HG03025 (cell line): ENCODE measurements around the gene SF3A1.
A peak's percentile ranks its signal among the peaks of the same experiment; 100 is the strongest.

Source experiments
- ATAC-seq: cut with Tn5 transposase; IDR thresholded peaks from one replicate; pipeline ENCODE4 v1.9.1; 2021; ENCODE audit warnings: mild to moderate bottlenecking, moderate library complexity; ENCODE audit not compliant: unreplicated experiment, low FRiP score

Gene SF3A1

DNA sequence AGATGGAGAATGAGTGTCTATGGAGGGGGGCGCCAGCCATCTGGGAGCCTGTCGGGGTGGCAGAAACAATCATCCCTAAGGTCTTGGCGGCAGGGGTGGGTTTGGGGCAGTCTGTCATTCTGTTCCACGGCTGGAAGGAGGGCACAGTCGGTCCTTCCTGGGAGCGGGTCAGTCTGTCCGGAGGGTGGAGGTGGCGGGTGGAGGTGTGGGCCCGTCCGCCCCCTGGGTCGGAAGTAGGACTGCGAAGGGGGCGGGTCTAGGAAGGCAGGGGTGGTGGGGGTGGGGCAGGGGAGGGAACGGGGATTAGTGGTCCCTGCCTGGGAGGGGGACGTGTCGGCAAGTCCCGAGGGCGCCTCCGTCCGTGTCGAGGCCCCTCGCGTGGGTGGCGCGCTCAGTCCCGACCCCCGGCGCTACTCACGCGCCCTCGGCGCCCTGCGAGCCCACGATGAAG lies 30.4 kb downstream of the SF3A1 start:
- peak; percentile 18 for ATAC-seq

DNA sequence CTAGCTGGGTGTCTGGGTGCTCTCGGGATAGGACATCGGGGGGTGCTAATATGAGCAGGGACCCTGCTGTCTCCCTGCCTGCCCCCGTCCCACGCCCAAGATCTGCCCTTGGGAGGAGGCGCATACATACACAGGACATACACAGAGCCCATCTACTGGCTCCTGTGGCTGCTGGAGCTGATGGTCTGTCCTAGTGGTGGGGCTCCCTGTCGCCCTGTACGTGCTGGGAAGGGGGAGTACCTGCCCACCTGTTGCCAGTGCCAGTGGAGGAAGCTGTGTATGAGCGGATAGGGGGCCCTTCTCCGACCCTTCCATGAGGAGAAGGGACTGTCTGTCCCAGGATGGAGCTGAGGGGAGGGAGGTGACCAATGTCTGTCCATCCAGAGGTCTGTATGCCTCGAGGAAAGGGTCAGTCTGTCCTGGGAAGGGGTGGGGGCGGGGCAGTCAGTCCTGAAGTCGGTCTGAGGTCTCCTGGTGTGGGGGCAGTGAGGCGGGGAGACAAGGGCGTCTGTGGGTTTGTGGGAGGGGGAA lies 30.9 kb downstream of the SF3A1 start:
- no peak for ATAC-seq

DNA sequence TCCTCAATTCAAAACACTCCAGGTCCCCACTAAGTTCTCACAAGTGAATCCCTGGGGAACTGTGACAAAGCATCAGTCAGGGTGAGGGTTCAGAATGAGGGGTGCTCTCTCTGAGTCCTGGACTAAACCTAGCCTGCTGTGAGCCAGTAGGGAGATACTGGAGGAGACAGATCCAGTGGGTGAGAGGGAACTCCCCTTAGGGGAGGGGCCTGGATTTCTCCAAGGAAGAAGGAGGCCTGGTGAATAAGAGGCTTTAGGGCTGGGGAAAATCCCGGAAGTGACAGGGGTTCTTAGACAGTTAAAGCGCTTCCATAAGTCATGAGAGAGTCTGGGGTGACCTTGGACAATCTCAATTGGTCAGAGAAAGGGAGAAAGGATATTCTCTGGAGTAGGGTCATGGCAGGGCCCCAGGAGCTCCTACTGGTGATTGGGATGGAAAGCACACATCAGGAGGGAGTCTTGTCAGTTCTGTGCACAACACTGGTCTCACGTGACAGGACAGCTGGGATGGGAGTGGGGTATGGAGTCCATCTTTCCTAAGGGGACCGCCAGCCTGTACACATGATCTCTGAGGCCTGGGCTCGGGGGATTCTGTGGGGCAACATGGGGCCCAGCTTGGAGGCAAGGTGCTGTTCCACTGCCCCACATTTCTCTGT lies 31.5 kb downstream of the SF3A1 start:
- ATAC-seq: no peak

DNA sequence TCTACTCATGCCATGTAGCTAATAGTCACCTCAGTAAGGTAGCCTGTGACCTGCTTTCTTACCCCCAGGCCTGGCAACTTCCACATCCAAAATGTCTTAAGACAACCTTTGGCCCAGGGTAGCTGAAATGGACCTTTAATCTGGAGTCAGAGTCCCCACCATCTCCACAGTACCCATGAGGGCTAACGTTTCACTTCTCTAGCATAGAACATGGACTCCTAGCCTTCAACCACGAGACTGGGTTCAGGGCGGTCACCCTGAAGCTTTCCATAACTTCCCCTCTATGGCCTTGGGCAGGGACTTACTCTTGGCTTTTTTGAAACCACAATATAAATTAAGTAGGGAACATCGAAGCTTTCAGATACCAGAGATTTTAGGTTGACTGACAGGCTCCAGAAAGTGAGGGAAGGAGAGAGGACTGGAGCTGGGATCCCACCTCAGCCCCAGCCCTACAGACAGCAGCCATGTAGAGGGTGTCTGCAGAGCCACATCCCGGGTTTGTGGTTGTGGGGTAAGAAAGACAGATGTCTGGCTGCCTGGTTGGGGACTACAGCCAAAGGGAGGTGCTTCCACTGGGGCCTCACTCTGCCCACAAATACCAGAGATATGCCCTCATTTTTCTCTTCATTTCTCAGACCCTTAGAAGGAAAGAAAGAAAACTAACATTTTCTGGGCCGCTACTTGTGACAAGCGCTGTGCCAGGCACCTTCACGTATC lies 32.5 kb downstream of the SF3A1 start:
- no peak for ATAC-seq

DNA sequence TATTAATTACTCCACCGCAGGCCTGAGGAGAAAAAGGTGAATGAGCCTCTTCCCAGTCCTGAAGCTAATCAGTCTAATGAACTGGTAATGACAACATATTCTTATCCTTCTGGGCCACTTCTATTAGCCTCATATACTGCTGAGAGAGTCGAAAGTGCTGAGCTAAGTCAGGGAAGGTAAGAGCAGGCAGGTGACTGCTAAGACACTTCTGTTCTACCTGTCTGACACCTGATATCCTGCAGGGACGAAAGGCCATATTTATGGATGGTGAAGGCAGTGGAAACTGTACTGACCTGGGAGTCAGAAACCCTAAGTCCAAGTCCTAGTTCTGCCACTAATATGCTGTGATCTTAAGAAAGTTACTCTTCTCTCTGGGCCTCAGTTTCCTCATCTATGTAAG lies 33.4 kb downstream of the SF3A1 start:
- no peak for ATAC-seq

DNA sequence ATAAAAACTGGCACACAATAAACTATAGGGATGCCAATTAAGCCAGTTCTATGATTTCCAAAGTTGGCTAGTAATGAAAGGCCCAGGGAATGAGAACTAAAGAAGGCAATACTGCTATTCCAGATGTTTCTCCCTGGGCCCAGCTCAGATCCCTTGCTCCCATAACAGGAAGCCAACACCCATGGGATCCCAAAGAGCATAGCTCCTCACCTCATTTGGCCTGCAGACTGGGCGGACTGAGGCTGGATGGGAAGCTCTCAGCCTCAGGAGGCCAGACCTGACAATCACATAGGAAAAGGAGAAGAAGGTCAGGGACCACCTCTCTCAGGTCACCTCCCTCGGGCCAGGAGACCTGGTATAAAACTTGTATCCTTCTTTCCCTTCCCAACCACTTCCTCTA lies 35.2 kb downstream of the SF3A1 start:
- no peak for ATAC-seq

DNA sequence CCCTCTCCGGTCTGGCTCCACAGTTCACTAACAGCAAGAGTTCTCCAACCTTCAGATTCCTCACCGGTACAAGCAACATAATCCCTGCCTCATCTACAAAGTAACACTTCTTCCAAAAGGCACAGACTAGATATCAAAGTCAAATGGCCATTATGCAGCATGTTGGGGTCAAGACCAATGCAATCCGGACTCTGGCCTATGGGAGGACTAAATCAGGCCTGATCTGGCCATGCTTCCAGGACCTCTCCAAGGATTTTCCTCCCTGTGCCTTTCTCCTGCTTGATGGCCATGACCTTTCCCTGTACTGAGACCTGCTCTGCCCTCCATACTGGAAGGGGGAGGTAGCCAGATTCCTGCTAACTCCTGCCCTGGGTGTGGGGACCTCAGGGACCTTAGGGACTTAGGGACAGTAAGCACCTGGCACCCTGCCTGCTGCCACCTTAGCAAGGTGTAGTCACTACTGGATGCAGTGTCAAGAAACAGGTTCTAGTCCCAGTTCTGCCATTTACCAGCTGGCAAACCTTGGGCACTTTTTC lies 36.6 kb downstream of the SF3A1 start:
- ATAC-seq: no peak

DNA sequence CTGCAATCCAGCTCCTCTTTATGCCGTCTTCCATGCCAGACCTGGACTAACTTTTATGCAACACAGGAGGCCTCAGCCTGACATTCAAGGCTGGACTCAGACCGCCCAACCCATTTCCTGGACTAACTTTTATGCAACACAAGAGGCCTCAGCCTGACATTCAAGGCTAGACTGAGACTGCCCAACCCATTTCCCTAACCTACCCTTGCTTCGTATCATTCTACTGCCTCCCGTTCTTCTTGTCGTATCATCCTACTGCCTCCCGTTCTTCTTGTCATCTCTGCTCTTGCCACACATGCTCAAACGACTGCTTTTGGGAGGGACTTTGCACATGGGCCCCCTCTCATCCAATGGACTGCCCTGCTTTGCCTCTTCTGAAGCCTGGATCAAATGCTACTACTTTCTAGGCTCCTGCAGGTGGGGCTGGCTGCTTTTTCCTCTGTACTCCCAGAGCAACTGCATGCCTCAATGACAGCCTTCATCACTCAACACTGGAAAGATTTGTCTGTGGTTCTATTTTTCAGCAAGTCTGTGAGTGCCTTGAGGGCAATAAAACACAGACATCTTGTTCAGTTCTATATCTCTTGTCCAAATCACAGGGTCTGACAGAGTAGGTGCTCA lies 37.8 kb downstream of the SF3A1 start:
- ATAC-seq: no peak

DNA sequence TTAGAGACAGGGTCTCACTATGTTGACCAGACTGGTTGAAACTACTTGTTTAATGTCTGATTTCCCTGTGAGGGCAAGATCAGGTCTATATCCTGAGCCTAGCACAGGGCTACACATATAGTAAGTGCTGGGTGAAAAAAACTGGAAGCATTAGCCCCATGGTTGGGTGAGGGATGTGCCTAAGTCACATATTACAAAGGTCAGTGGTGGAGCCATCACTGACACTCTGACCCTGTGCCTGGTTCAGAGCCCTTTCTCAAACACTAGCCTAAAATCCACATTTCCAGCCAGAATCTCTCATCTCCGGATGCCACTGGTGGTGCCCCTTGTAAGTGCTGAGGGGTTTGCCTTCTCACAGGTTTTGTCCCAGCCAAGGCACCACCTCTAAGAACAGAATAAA lies 38.9 kb downstream of the SF3A1 start:
- ATAC-seq: no peak

DNA sequence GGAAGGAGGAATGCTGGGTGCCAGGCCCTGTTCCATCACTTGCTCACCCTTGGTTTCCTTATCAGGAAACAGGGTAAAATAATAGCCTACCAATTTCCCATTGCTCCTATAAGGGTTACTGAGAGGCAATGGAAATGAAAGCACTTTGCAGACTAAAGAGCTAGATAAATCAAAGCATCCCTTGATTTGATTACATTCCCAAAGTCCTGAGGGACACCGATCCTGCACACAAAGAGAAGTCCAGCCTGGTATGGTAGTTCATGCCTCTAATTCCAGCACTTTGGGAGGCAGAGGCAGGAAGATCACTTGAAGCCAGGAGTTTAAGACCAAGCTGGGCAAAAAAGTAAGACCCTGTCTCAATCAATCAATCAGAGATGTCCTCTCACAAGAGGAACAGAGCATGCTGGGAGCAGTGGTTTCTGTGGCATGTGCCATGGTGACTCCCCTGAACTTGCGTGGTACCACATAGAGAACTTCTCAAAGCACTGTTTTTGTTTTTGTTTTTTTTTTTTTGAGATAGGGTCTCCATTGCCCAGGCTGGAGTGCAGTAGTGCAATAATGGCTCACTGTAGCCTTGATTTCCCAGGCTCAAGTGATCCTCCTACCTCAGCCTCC lies 40.6 kb downstream of the SF3A1 start:
- no peak for ATAC-seq

DNA sequence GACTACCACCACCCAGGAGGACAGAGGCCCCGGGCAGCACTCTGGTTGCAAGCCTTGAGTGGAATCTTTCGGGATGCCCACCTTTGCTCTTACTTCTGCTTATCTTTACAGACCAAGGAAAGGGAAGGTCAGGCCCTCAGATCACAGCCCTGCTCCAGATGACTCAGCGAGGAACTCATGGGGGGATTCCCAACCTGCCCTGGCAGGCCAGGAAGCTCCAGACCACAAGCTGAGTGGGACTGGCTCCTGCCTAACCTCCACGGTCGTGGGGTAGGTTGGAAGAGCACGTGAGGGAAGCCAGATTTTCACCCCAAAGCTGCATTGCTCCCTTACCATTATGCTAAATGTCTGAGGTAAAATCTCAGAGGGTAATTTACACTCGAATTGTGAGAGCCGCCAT lies 41.8 kb downstream of the SF3A1 start:
- ATAC-seq: no peak

DNA sequence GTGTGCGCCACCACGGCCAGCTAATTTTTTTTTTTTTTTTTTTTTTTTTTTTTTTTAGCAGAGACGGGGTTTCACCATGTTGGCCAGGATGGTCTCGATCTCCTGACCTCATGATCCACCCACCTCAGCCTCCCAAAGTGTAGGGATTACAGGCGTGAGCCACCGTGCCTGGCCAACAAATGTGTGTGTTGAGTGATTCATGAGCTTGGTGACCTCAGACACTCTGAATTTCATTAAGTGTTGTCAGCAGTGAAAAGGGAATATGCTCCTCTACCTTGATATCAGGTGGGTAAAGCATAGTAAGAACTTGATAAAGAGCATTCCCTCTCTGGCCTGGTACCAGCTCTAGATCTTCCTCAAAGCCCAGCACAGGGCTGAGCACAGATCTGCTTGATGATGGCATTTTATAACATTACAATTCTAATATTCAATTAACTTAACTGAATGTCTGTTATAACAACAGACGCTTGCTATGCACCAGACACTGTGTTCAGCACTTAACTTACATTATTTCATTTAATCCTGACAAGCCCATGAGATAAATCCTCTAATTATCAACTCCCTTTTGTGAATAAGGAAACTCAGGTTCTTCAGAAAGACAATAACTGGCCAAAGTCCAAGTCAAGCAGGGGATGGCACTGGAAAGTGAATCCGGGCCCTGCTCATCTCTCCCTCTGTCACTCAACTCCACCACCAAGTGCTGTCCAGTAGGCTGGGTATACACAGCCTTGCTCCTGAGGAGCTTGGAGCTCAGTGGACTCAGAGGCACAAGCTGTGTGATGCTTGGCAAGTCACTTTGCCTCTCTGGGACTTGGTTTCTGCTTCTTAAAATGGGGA lies 42.9 kb downstream of the SF3A1 start:
- ATAC-seq: no peak

DNA sequence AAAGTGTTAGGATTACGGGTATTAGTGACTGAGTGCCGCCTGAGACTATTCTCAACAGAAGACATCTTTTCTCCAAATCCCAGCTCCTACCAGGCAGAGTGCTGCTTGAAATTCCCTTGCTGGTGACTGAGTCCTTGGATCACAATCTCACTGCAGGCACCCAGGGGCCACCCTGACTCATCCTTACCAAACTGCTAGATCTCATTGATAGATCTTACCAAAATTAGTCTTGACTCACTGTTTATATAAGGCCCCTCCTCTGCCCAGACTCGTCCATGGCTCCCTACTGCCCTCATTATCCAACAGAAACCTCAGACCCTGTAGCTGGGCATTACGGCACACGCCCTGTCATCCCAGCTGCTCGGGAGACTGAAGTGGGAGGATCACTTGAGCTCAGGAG lies 44.6 kb downstream of the SF3A1 start:
- ATAC-seq: no peak

DNA sequence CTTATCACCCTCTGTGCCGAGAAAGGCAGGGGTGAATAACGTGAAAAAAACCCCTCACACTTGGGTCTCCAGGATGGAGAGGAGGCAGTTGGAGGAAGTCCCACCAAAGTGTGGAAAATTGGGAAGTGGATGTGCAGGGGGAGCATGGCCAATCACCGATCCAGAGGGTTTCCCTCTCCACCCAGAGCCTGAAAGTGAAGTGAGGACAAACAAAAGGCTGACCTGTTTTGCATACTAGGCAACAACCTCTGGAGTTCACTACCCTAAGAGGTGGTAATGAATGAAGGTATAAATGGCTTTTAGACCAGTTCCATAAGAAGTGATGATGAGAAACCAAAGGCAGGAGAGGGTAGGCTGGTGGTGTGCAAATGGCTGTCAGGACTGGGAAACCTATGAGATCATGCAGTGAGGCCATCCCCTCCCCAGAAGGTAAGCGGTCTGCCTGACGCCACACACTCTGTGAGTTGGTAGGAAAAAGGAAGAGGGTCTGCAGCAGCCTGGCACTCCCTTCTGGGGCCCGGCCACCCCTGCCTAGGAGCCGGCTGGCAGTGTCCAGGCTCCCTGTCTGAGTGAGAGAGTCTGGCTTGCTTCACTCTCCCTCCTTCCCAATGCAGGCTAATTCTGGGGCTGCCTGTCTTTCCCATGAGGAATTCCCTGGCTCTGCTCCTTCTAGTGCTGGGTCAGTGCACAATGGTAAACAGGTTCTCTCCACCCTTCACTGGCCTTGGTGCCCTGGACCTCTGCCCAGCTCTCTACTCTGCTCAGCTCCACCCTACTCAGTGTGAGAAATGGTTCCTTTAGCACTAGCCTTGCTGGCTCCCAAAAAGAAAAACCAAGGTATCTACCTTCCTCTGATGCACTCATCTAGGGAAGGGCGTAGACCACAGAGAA lies 45.6 kb downstream of the SF3A1 start:
- ATAC-seq: no peak

DNA sequence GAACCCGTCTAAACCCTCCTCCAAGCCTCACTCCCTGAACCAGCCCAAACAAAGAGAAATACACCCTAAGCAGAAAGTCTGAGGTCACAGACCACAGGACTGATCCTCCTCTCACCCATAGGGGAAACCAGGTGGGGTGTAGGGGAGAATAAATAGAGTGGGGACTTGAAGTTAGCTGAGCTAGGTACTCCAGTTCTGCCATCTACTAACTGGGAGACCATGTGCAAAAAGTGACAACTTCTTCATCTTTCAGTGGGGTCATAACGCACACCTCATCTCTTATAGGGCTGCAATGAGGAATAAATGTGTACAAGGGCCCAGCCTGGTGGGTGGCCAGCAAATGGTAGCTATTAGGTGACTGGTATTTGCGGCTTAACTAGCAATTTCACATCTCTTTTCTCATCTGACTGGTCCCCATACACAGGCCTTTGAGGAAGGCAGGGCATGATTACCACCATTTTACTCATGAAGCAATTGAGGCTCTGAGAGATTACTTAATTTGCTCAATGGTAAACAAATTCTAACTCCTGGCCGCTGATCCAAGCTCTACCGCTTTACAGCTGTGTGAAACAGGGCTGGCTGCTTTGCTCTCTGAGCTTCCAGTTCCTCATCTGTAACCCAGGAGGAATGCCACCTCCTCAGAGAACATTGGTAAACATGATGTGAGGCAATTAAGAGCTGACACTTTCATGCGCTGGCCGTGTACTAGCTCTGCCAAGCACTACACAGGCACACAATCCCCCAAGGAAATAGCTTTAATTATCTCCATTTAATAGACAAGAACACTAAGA lies 46.5 kb downstream of the SF3A1 start:
- ATAC-seq: no peak

DNA sequence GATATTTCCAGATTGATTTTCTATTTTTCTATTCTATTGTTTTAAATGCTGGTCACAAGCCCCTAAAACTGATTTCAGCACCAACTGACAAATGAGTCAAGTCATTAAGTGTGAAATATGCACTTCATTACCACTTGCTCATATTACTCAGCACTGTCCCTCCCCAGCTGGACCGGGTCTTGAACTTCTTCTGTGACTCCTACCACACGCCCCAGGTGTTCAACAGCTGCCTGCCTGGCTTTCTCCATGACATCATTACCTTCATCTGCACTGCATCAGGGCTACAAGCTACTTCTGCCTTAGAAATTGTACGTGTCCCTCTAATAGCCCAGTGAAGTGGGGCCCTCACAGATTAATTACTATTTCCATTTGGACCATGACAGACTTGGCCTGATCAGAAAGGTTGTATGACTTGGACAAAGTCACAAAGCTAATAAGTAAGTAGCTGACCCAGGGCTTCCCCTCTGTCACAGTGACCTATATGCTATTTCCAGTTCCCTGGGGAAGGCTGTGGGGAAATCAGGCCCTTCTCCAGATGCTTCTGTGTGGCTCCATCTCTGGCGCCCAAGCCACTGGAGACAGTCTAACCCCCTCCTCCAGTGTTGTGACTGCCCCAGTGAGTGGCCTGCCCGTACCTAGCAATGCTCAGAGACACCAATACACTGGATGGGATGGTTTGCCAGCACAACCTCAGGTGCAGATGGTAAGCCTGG lies 48.0 kb downstream of the SF3A1 start:
- ATAC-seq: no peak

DNA sequence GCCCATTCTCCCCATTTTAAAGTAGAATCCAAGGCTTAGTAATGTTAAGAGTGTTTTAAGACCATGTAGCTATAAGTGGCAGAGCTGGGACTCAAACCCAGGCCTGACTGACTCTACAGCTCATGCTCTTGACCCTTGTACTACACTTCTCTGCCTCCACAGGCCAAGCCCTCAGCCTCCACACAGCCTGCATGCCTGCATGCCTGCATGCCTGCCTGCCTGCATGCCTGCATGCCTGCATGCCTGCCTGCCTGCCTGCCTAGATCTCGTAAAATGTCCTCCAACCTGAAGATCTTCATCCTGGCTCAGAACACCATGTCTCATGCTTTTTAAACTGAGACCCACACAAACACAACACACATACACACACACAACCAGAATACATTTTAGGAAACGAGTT lies 48.6 kb downstream of the SF3A1 start:
- ATAC-seq: no peak
